VCaP (cell line): ENCODE data around the gene DACH1.
"Not testable (repeated sequence)": the region's sequence is repeated elsewhere in the genome, so short reads cannot be mapped to it uniquely, and the experiment has no call there.

Experiments used
- H3K27ac ChIP-seq: fragments of 450-650 bp; 2 replicates; pipeline ENCODE4 v1.5.1; 2017
- CTCF ChIP-seq: fragments of 450-650 bp; conservative IDR thresholded peaks from 2 replicates; pipeline ENCODE4 v1.5.1; 2017; ENCODE audit warnings: mild to moderate bottlenecking, moderate library complexity

DACH1 gene

GRCh38 chr13:71867131-71867814 lies at the start of gene DACH1:
DACH1 (minus strand) TSS chr13:71867204.
- no peak for TF ChIP-seq CTCF
- H3K27ac ChIP-seq: peak within 1 kb of the TSS; percentile 81

GRCh38 chr13:71913717-71914116 lies 46.7 kb upstream of the DACH1 start:
- H3K27ac ChIP-seq: no peak overlapping the region
- TF ChIP-seq CTCF: no peak

DNA sequence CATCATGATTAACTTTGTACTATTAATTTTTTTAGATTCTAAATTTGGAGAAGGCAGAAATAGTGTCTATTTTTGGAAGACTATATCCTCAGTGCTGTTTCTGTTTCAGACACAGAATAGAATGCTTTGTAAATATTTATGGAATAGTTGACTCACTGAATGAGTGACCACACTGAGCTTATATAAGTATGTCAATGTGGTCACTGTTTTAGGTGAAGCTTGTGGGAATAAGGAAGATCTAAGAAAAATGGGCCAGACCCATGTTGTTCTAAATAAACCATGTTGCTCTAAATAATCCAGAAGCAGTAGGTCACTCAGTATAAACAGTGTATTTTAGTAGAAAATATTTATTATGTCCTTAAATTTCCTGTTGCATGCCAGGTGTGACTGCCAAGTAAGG lies 45.5 kb upstream of the DACH1 start:
- no peak overlapping the region for H3K27ac ChIP-seq
- TF ChIP-seq CTCF: no peak

DNA sequence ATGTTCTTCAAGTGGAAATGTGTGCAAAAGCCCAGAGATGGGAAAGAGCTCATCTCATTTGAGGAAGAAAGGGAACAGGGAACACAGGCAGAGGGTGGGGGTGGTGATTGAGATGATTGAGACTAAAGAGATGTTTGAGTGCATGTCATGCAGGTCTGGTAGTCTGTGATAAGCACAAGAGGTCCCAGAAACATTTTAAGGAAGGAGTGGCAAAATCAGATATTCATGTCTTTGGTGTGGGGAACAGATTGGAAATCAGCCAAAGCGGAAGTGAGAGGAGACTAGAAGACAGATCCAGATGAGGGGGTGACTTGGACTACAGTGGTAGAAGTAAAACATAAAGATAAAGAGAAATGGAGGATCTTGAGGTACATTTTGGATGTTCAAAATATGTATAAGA lies 39.4 kb upstream of the DACH1 start:
- TF ChIP-seq CTCF: no peak

GRCh38 chr13:71902676-71903075 lies 35.7 kb upstream of the DACH1 start:
- TF ChIP-seq CTCF: no peak
- no peak overlapping the region for H3K27ac ChIP-seq

More for the DNA sequence above, 39.4 kb upstream of the DACH1 start:
- no peak overlapping the region for H3K27ac ChIP-seq

GRCh38 chr13:71893506-71893905 lies 26.5 kb upstream of the DACH1 start:
- not testable (repeated sequence) for H3K27ac ChIP-seq

- no peak overlapping the region for H3K27ac ChIP-seq
- no peak for TF ChIP-seq CTCF
These were observed 19.9 kb upstream of the DACH1 start for GRCh38 chr13:71886880-71887279.

DNA sequence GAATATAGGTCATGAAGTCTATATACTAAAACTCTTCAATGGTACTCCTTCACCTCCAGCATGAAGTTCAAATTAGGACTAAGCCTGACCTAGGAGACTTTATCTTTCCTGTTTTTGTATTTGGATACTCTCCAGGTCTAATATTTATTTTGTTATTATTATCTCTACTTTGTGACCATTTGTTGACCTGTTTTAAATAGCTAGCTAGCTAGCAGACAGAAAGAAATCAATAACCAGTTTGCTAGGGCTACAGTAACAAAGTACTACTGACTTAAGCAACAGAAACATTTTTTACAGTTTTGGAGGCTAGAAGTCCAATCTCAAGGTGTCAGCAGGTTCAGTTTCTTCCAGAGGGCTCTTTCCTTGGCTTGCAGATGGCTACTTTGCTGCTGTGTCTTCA lies 15.1 kb upstream of the DACH1 start:
- no peak overlapping the region for H3K27ac ChIP-seq
- TF ChIP-seq CTCF: no peak
